Kasumi-1 (cell line): ENCODE measurements around the gene DHX29.
A peak's percentile ranks its signal among the peaks of the same experiment; 100 is the strongest.

Source experiments
- DNase-seq, 2 experiments: peaks; one replicate each; lab custom pipeline; 2025; lab: John Stamatoyannopoulos, UW

DHX29 gene

GRCh38 chr5:55313870-55314617 is 6.5 kb upstream of the DHX29 start:
- no peak for DNase-seq

GRCh38 chr5:55308254-55308836 is 851 bp upstream of the DHX29 start:
- peak; percentile 48 to 65 for DNase-seq

GRCh38 chr5:55306641-55307382 is 682 bp downstream of the DHX29 start:
- DNase-seq: peak; percentile 35 to 56

- DNase-seq: peak; percentile 12 to 32
Measured at GRCh38 chr5:55305345-55305744, 2.1 kb downstream of the DHX29 start.

- DNase-seq: no peak
Measured at GRCh38 chr5:55304584-55304983, 2.9 kb downstream of the DHX29 start.

GRCh38 chr5:55303238-55303690 is 4.2 kb downstream of the DHX29 start:
- DNase-seq: peak; percentile 47 to 62

- DNase-seq: no peak
Measured at GRCh38 chr5:55300890-55301289, 6.6 kb downstream of the DHX29 start.

- no peak for DNase-seq
Measured at GRCh38 chr5:55294935-55295334, 12.6 kb downstream of the DHX29 start.

- no peak for DNase-seq
Measured at GRCh38 chr5:55290991-55291390, 16.5 kb downstream of the DHX29 start.

- no peak for DNase-seq
Measured at GRCh38 chr5:55289808-55290207, 17.7 kb downstream of the DHX29 start.

GRCh38 chr5:55286411-55286933 is 21.0 kb downstream of the DHX29 start:
- DNase-seq: no peak

GRCh38 chr5:55278778-55279177 is 28.7 kb downstream of the DHX29 start:
- no peak for DNase-seq

GRCh38 chr5:55276771-55277170 is 30.7 kb downstream of the DHX29 start:
- no peak for DNase-seq

- no peak for DNase-seq
Measured at GRCh38 chr5:55258339-55258738, 49.2 kb downstream of the DHX29 start.

- no peak for DNase-seq
Measured at GRCh38 chr5:55254802-55255201, 52.7 kb downstream of the DHX29 start.

GRCh38 chr5:55250064-55250463 is 57.4 kb downstream of the DHX29 start:
- DNase-seq: no peak

- no peak for DNase-seq
Measured at GRCh38 chr5:55241746-55242145, 65.7 kb downstream of the DHX29 start.

GRCh38 chr5:55236800-55237199 is 70.7 kb downstream of the DHX29 start:
- no peak for DNase-seq

- DNase-seq: no peak
Measured at GRCh38 chr5:55234121-55234700, 73.3 kb downstream of the DHX29 start.

GRCh38 chr5:55232985-55233928 is 74.2 kb downstream of the DHX29 start, which contains the start of gene CCNO:
Gene CCNO (minus strand): TSS chr5:55233608. CDS start chr5:55233523, 85 bp downstream.
- DNase-seq: peak; percentile 63 to 64
